ENCODE results near the gene CYP2C9. TPM values are rescaled to one million over a fixed set of nuclear protein-coding genes. Genes with fewer than 3 reads are reported as not detected.
"Not testable (repeated sequence)": the region's sequence is repeated elsewhere in the genome, so short reads cannot be mapped to it uniquely, and the experiment has no call there.

CYP2C9 gene
- not detected in 2 replicates for total RNA-seq (2021)
- not detected for Bru-seq, nascent RNA
- BruChase-seq, experiment 1, labeled RNA remaining after a 2-hour chase = percentile 1 among the genes with signal in this experiment
- not detected for BruChase-seq, experiment 2, labeled RNA remaining after a 6-hour chase
- long read RNA-seq = 0 reads

- Histone ChIP-seq H3K4me2 (no peak within 1 kb of the TSS), H3K4me1 (replicated peaks; ENCODE audit: insufficient read depth) (no peaks in the 10 kb centered on the region), H3K9me2 (ENCODE audit: insufficient read depth) (no peaks in the 10 kb centered on the region), H3K27ac (no peak within 1 kb of the TSS), H3K9me3 (ENCODE audit: insufficient read depth, low read depth) (no peaks in the 10 kb centered on the region; the same call in 1 of the 2 replicates), H3K4me3 (no peak within 1 kb of the TSS), H2AFZ (no peak within 1 kb of the TSS), H4K20me1 (ENCODE audit: insufficient read depth) (no peaks in the 10 kb centered on the region), H3K36me3 (ENCODE audit: low read depth) (no peaks in the 10 kb centered on the region), H3K79me2 (ENCODE audit: low read depth) (no peaks in the 10 kb centered on the region), H3F3A (ENCODE audit: insufficient read depth, low read depth) (no peaks in the 10 kb centered on the region), H3K27me3 (ENCODE audit: insufficient read depth, low read depth) (no peaks in the 10 kb centered on the region)
- intact Hi-C loops (cut with micrococcal nuclease; ENCODE audit: unreplicated experiment) = no loop called here
- ChIA-PET CTCF (no interaction called here), POLR2A (ENCODE audit: unreplicated experiment) (no interaction called here)
- DNase-seq = no peak
- no peak for TF ChIP-seq CTCF (conservative IDR thresholded peaks at IDR 0.05)
- TF ChIP-seq EZH2 (IDR thresholded peaks at IDR 0.05; ENCODE audit: low read depth) = no peak
- no TSS peak for BruUV-seq (replicated peaks)
These were observed at the start of gene CYP2C9 for GRCh38 chr10:94938383-94938782. CYP2C9 (plus strand) TSS chr10:94938658; CDS start chr10:94938683, 25 bp downstream.

GRCh38 chr10:94889123-94889522 is 49.3 kb upstream of the CYP2C9 start:
- no peaks in the 10 kb centered on the region for H3K79me2 ChIP-seq (ENCODE audit: low read depth)
- no peaks in the 10 kb centered on the region for H3K4me1 ChIP-seq (replicated peaks; ENCODE audit: insufficient read depth)
- H4K20me1 ChIP-seq (ENCODE audit: insufficient read depth) = no peaks in the 10 kb centered on the region
- H2AFZ ChIP-seq = no peak overlapping the region
- no peaks in the 10 kb centered on the region for H3F3A ChIP-seq (ENCODE audit: insufficient read depth, low read depth)
- POLR2A ChIA-PET (ENCODE audit: unreplicated experiment) = no interaction called here
- BruUV-seq (replicated peaks) = no TSS peak
- intact Hi-C loops (cut with micrococcal nuclease; ENCODE audit: unreplicated experiment) = no loop called here
- H3K27me3 ChIP-seq (ENCODE audit: insufficient read depth, low read depth) = no peaks in the 10 kb centered on the region
- no peak for DNase-seq
- H3K36me3 ChIP-seq (ENCODE audit: low read depth) = no peaks in the 10 kb centered on the region
- no peak for TF ChIP-seq CTCF (conservative IDR thresholded peaks at IDR 0.05)
- H3K9me3 ChIP-seq (ENCODE audit: insufficient read depth, low read depth) = no peaks in the 10 kb centered on the region
- H3K9me2 ChIP-seq (ENCODE audit: insufficient read depth) = no peaks in the 10 kb centered on the region
- CTCF ChIA-PET = no interaction called here
- H3K4me3 ChIP-seq = no peak overlapping the region
- H3K4me2 ChIP-seq = no peak overlapping the region
- H3K27ac ChIP-seq = no peak overlapping the region

GRCh38 chr10:94890264-94891022 is 48.0 kb upstream of the CYP2C9 start:
- Histone ChIP-seq H3K4me2 (no peak overlapping the region), H3K4me1 (replicated peaks; ENCODE audit: insufficient read depth) (no peaks in the 10 kb centered on the region), H3K79me2 (ENCODE audit: low read depth) (no peaks in the 10 kb centered on the region), H3K9me3 (ENCODE audit: insufficient read depth, low read depth) (no peaks in the 10 kb centered on the region), H2AFZ (no peak overlapping the region), H4K20me1 (ENCODE audit: insufficient read depth) (no peaks in the 10 kb centered on the region), H3K27me3 (ENCODE audit: insufficient read depth, low read depth) (no peaks in the 10 kb centered on the region), H3F3A (ENCODE audit: insufficient read depth, low read depth) (no peaks in the 10 kb centered on the region), H3K36me3 (ENCODE audit: low read depth) (no peaks in the 10 kb centered on the region), H3K4me3 (no peak overlapping the region), H3K27ac (no peak overlapping the region), H3K9me2 (ENCODE audit: insufficient read depth) (no peaks in the 10 kb centered on the region)
- intact Hi-C loops (cut with micrococcal nuclease; ENCODE audit: unreplicated experiment) = no loop called here
- CTCF ChIA-PET = no interaction called here
- POLR2A ChIA-PET (ENCODE audit: unreplicated experiment) = no interaction called here
- DNase-seq = no peak
- no TSS peak for BruUV-seq (replicated peaks)
- TF ChIP-seq EZH2 (IDR thresholded peaks at IDR 0.05; ENCODE audit: low read depth) (no peak), CTCF (conservative IDR thresholded peaks at IDR 0.05) (no peak)

- H3K36me3 ChIP-seq (ENCODE audit: low read depth); H4K20me1 ChIP-seq (ENCODE audit: insufficient read depth); DNase-seq; H3K79me2 ChIP-seq (ENCODE audit: low read depth); H3K27ac ChIP-seq; H3K27me3 ChIP-seq (ENCODE audit: insufficient read depth, low read depth); H2AFZ ChIP-seq; H3K4me2 ChIP-seq; BruUV-seq (replicated peaks); CTCF ChIA-PET; H3K4me3 ChIP-seq; intact Hi-C loops (cut with micrococcal nuclease; ENCODE audit: unreplicated experiment); H3K4me1 ChIP-seq (replicated peaks; ENCODE audit: insufficient read depth); POLR2A ChIA-PET (ENCODE audit: unreplicated experiment); H3F3A ChIP-seq (ENCODE audit: insufficient read depth, low read depth); H3K9me3 ChIP-seq (ENCODE audit: insufficient read depth, low read depth); H3K9me2 ChIP-seq (ENCODE audit: insufficient read depth): not testable (repeated sequence)
These were observed 40.0 kb upstream of the CYP2C9 start for GRCh38 chr10:94898414-94898813.
